HG03354 (cell line): ENCODE measurements around the gene BTBD7.
A peak's percentile ranks its signal among the peaks of the same experiment; 100 is the strongest.

ENCODE experiments used
- ATAC-seq: cut with Tn5 transposase; IDR thresholded peaks from one replicate; pipeline ENCODE4 v1.9.1; 2021; ENCODE audit warnings: mild to moderate bottlenecking; ENCODE audit not compliant: unreplicated experiment, poor library complexity, severe bottlenecking

The BTBD7 gene

GRCh38 chr14:93330609-93331000, 2.2 kb downstream of the BTBD7 start:
- ATAC-seq: no peak

- no peak for ATAC-seq
Measured at GRCh38 chr14:93329965-93330608, 2.7 kb downstream of the BTBD7 start.

GRCh38 chr14:93328546-93328945, 4.3 kb downstream of the BTBD7 start:
- no peak for ATAC-seq

GRCh38 chr14:93326196-93326595, 6.6 kb downstream of the BTBD7 start:
- ATAC-seq: no peak

- no peak for ATAC-seq
Measured at GRCh38 chr14:93323600-93324174, 9.1 kb downstream of the BTBD7 start.

GRCh38 chr14:93322929-93323599, 9.8 kb downstream of the BTBD7 start:
- no peak for ATAC-seq

DNA sequence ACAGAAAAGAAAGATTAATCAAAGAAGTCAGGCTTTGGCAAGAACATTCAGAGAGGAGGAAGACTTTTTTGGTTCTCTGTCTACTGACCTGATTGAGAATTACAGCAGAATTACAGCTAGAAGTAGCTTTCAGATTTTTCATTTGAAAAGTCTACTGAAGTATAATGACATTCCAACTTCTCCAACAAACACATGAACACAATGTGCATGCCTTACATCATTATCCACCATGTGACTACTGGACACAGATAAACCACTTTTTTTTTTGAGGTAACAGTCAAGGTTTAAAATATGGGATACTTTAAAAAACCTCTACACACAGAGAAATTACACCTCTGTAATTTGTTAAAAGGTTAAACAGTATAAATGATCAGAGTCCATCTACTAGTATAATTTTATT, 12.3 kb downstream of the BTBD7 start:
- ATAC-seq: no peak

DNA sequence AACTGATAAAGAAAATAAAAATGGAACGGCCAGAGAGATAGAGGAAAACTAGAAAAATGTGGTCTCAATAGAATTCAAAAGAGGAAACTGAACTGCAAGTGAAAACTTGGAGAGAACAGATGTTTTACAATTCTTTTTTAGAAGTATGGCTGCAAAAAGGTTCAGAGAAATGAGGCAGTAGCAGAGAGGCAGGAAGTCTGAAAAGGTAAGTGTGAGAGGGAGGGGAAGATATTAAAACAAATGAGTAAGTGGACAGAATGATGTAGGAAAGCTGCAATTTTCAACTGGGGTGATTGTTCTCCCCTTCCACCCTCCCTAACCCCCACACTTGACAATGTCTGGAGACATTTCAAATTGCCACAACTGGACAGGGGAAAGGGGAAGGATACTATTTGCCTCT, 12.9 kb downstream of the BTBD7 start:
- peak; percentile 49 for ATAC-seq

- ATAC-seq: peak; percentile 50
Measured at GRCh38 chr14:93319494-93319893, 13.3 kb downstream of the BTBD7 start.

DNA sequence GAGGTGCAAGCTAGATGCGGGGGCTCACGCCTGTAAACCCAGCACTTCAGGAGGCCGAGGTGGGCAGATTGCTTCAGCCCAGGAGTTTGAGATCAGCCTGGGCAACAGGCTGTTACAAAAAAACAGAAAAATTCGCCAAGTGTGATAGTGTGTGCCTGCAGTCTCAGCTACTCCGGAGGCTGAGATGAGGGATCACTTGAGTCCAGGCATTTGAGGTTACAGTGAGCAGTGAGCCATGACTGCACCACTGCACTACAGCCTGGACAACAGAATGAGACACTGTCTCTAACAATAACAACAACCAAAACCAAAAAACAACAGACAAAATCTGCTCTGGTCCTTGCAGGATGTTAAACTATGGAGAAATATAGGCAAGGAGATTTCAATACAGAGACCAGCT, 13.9 kb downstream of the BTBD7 start:
- no peak for ATAC-seq

GRCh38 chr14:93317875-93318807, 14.7 kb downstream of the BTBD7 start:
- ATAC-seq: no peak

DNA sequence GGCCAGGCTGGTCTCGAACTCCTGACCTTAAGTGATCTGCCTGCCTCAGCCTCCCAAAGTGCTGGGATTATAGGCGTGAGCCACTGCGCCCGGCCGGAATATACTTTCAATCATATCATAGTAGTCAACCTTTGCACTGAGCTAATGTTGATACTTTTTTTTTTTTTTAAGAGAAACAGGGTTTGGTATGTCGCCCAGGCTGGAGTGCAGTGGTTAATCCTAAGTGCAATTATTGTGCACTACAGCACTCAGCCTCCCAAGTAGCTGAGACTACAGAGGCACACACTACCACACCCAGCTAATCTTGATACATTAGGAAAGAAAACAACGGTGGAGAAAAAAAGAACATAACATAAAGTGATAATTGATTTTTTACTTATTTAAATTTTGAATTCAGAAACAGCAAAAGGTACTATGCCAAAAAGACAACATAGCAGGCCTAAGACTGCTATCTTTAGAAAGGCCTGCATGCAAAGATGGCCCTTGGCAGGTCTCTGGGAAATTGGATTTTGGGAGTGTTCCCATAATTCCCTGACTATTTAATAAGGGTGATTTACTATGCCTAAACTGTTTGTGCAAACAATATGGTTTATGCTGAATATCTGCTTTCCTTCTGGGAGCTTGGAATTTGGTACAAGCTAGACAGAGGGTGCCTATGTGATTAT, 15.5 kb downstream of the BTBD7 start:
- no peak for ATAC-seq

- no peak for ATAC-seq
Measured at GRCh38 chr14:93316716-93317115, 16.1 kb downstream of the BTBD7 start.

DNA sequence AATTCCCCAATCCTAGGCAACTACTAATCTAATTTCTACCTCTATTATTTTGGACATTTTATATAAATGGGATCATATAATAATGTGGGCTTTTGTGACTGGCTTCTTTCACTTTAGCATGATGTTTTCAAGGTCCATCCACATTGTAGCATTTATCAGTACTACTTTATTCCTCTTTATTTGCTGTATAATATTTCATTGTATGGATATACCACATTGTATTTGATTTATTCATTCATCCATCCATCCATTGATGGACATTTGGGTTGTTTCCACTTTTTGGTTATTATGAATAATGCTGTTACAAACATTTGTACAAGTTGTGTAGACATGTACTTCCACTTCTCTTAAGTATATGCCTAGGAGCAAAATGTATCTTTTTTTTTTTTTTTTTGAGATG, 17.3 kb downstream of the BTBD7 start:
- no peak for ATAC-seq

DNA sequence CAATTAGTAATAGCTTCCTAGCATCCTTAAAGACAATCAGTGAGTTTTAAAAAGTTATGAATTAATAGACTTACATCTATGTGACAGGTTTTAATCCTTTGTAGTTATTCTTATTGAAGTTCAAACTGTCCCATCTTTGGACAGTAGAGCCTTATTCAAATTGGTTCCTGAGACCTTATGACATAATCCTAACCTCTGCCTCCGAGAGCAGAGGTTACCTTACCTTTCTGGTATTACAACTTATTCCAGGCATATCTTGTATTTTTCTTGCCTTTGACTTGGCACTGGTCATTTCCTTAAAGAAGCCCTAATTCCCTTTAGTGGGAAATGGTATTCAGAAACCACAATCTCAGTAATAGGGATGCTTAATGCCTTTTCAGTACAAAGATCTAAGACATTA, 21.8 kb downstream of the BTBD7 start:
- no peak for ATAC-seq

GRCh38 chr14:93309427-93309966, 23.3 kb downstream of the BTBD7 start:
- no peak for ATAC-seq

DNA sequence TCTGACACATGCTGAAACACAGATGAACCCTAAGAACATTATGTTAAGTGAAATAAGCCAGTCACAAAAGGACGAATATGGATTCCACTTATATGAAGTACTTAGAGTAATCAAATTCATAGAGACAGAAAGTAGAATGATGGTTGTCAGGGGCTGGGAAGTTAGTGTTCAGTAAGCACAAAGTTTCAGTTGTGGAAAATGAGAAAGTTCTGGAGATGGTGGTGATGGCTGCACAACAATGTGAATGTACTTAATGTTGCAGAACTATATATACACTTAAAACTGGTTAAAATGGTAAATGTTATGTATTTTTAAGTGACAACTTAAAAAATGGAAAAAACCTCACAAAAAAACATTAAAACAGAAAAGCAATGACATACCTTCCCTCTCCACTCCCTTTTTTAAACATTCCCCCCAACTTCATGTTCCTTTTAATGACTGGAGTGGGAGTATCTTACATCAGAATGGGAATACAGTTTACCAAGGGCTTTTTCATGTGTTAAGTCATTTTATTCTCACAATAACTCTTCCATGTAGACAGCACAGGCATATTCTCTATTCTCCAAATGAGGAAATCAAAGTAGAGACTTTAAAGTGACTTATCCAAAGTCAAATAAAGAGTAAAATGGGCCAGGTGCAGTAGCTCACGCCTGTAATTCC, 24.0 kb downstream of the BTBD7 start:
- ATAC-seq: no peak

GRCh38 chr14:93306812-93307211, 26.0 kb downstream of the BTBD7 start:
- no peak for ATAC-seq
